Body of pancreas (tissue), 4 donors: ENCODE measurements around the gene RBPJL.

Experiments used
- POLR2A ChIP-seq, 3 donors: fragments of 450-650 bp; IDR thresholded peaks; one replicate each; pipeline ENCODE4 v1.6.1; 2016; ENCODE audit warnings: antibody characterized with exemption in 3 of 3, mild to moderate bottlenecking in 2 of 3
- TF ChIP-seq, protein P1 (sequence below), 7 experiments: fragments of 450-650 bp in 4 of 7; fragments of 200-600 bp in 3 of 7; sonication (generic) in 3 of 7; IDR thresholded peaks; one replicate each; pipeline ENCODE4 v1.5.1; 2016 to 2019; ENCODE audit warnings: antibody characterized with exemption in 7 of 7

DNA sequence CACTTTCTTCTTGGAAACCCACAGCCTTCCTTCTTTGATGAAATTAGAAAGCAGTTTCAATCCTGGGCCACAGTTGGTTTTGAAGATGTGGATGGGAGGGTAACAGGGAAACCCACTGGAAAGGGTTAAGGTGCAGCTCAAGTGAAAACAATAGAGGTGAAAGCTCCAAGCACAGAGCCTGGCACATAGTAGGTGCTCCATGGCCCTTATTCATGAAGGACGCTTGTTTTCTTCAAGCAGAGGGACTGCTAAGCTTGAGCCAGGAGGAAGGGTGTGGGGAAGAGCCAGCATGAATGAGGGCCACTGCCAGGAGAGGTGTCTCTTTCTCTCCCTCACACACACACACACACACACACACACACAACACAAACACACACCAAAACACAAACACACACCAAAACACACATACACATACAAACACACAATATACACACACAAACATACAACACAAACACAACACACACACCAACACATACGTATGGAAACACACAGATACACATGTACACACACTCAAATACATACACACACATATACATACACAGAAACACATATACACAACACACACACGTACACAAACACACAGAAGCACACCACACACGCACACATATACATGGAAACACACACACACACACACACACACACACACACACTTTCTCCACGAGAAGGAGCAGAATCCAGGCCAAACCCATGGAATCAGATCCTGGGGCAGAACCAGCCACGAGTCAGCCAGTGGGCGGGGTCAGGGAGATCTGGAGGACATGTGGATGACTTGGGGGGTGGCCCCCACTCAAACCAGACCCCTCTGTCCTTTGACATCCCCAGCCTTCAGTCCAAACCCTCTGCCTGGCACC is 23.7 kb upstream of the RBPJL start:
- TF ChIP-seq, protein P1, sequence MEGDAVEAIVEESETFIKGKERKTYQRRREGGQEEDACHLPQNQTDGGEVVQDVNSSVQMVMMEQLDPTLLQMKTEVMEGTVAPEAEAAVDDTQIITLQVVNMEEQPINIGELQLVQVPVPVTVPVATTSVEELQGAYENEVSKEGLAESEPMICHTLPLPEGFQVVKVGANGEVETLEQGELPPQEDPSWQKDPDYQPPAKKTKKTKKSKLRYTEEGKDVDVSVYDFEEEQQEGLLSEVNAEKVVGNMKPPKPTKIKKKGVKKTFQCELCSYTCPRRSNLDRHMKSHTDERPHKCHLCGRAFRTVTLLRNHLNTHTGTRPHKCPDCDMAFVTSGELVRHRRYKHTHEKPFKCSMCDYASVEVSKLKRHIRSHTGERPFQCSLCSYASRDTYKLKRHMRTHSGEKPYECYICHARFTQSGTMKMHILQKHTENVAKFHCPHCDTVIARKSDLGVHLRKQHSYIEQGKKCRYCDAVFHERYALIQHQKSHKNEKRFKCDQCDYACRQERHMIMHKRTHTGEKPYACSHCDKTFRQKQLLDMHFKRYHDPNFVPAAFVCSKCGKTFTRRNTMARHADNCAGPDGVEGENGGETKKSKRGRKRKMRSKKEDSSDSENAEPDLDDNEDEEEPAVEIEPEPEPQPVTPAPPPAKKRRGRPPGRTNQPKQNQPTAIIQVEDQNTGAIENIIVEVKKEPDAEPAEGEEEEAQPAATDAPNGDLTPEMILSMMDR (IDR thresholded peaks at IDR 0.05), result no peak
- TF ChIP-seq POLR2A (IDR thresholded peaks at IDR 0.05), result no peak
